Endothelial cell of hepatic sinusoid (primary cell): Measurements from ENCODE around the gene VWA3B.
"Not testable (repeated sequence)": the region's sequence is repeated elsewhere in the genome, so short reads cannot be mapped to it uniquely, and the experiment has no call there.

Experiments used
- in situ Hi-C: cut with HindIII; loops from 2 replicates; pipeline ENCODE4 v1.10.0; 2017; ENCODE audit warnings: low sequenced_read_pairs

The VWA3B gene

GRCh38 chr2:98317214-98317613 lies 230.2 kb downstream of the VWA3B start:
- in situ Hi-C loops, result no loop called here

GRCh38 chr2:98320171-98320570 lies 233.2 kb downstream of the VWA3B start:
- in situ Hi-C loops, result not testable (repeated sequence)

- in situ Hi-C loops, result no loop called here
These were observed 237.2 kb downstream of the VWA3B start for GRCh38 chr2:98324181-98324580.

- in situ Hi-C loops, result no loop called here
These were observed 240.8 kb downstream of the VWA3B start for GRCh38 chr2:98327776-98328175.

GRCh38 chr2:98329549-98329948 lies 242.6 kb downstream of the VWA3B start:
- in situ Hi-C loops, result no loop called here

- in situ Hi-C loops, result no loop called here
These were observed 246.0 kb downstream of the VWA3B start for GRCh38 chr2:98332989-98333388.

- in situ Hi-C loops, result no loop called here
These were observed 247.0 kb downstream of the VWA3B start for GRCh38 chr2:98333922-98334321.

- in situ Hi-C loops, result no loop called here
These were observed 247.6 kb downstream of the VWA3B start for GRCh38 chr2:98334439-98335078.

- in situ Hi-C loops, result no loop called here
These were observed 248.3 kb downstream of the VWA3B start for GRCh38 chr2:98335271-98335670.

- in situ Hi-C loops, result no loop called here
These were observed 254.3 kb downstream of the VWA3B start for GRCh38 chr2:98341241-98341640.

GRCh38 chr2:98343285-98343684 lies 256.3 kb downstream of the VWA3B start:
- in situ Hi-C loops, result no loop called here

- in situ Hi-C loops, result no loop called here
These were observed 259.6 kb downstream of the VWA3B start, which contains the start of gene CNGA3 for GRCh38 chr2:98346311-98347236. TSS of gene CNGA3 (plus strand) at chr2:98346456. CDS start at chr2:98369976, 23,520 bp downstream.

GRCh38 chr2:98347298-98348065 lies 260.5 kb downstream of the VWA3B start:
- in situ Hi-C loops, result no loop called here

- in situ Hi-C loops, result no loop called here
These were observed 261.1 kb downstream of the VWA3B start for GRCh38 chr2:98348066-98348561.

- in situ Hi-C loops, result no loop called here
These were observed 263.4 kb downstream of the VWA3B start for GRCh38 chr2:98350411-98350810.

GRCh38 chr2:98355881-98356280 lies 268.9 kb downstream of the VWA3B start:
- in situ Hi-C loops, result no loop called here

GRCh38 chr2:98356729-98357128 lies 269.8 kb downstream of the VWA3B start:
- in situ Hi-C loops, result no loop called here

GRCh38 chr2:98357849-98358248 lies 270.9 kb downstream of the VWA3B start:
- in situ Hi-C loops, result no loop called here

- in situ Hi-C loops, result no loop called here
These were observed 273.0 kb downstream of the VWA3B start for GRCh38 chr2:98359986-98360385.
